ENCODE data around the gene MUS81. TPM values are rescaled to one million over a fixed set of nuclear protein-coding genes. Genes with fewer than 3 reads are reported as not detected.

Gene MUS81
- total and polyA plus RNA-seq, 10 of the 15 experiments (the other 5 are each of a cell fraction or from before 2014, with no cell fraction given): 11.8 to 76.1 (median 48.4) TPM

- SMC1A ChIA-PET (ENCODE audit: uncharacterized antibody, unreplicated experiment): interaction anchor here (1.1 to 1.7 kb wide), 4 partner anchors 9 to 18 kb away, joined by 4 to 6 read pairs (median 5); partner anchors contain the start of gene FIBP
- intact Hi-C loops (cut with micrococcal nuclease; ENCODE audit: unreplicated experiment) (no loop called here), in situ Hi-C loops (cut with MboI) (no loop called here)
- Histone ChIP-seq H3K4me2 (ENCODE audit: control insufficient read depth, insufficient read depth) (no peak overlapping the region), H3K79me2 (ENCODE audit: control insufficient read depth, insufficient read depth, low read length) (no peaks in the 10 kb centered on the region), H3K4me1 (ENCODE audit: control insufficient read depth, insufficient read depth, low read length) (peaks cover 11% of the 10 kb centered on the region), H3K27ac (ENCODE audit: control insufficient read depth, insufficient read depth) (no peak overlapping the region), H3K4me3 (no peak overlapping the region), H3K9me3 (replicated peaks; ENCODE audit: control insufficient read depth, insufficient read depth, low read length) (no peaks in the 10 kb centered on the region), H3K36me3 (ENCODE audit: control insufficient read depth in 2 of 2, insufficient read depth in 2 of 2, low read length in 1 of 2) (no peaks in the 10 kb centered on the region), H3K9ac (ENCODE audit: control insufficient read depth, insufficient read depth, low read length) (no peak overlapping the region), H3K27me3 (replicated peaks in 1 of 2; ENCODE audit: control insufficient read depth in 2 of 2, insufficient read depth in 2 of 2, low read length in 1 of 2) (no peaks in the 10 kb centered on the region; a peak in 1 of 4 replicates), H4K20me1 (ENCODE audit: control insufficient read depth, insufficient read depth) (no peaks in the 10 kb centered on the region), H2AFZ (ENCODE audit: control insufficient read depth, low read depth, low read length) (no peak overlapping the region)
- RAD21 ChIA-PET (ENCODE audit: unreplicated experiment): interaction anchor here (0.6 kb wide), 1 partner anchor 18 kb away, joined by 5 read pairs; the partner anchor contains the start of gene FIBP
- FAIRE-seq (no peak), ATAC-seq (no peak), DNase-seq (ENCODE audit: low read depth, low spot score) (no peak)
- POLR2A ChIA-PET: interaction anchor here (0.7 to 1.2 kb wide), 3 partner anchors 14 to 142 kb away, joined by 3 to 4 read pairs (median 3); no protein-coding TSS in a partner anchor
- TF ChIP-seq RAD21 (IDR thresholded peaks at IDR 0.05; ENCODE audit: insufficient read depth, low read depth, low read length): no peak
- TF ChIP-seq, protein P1, sequence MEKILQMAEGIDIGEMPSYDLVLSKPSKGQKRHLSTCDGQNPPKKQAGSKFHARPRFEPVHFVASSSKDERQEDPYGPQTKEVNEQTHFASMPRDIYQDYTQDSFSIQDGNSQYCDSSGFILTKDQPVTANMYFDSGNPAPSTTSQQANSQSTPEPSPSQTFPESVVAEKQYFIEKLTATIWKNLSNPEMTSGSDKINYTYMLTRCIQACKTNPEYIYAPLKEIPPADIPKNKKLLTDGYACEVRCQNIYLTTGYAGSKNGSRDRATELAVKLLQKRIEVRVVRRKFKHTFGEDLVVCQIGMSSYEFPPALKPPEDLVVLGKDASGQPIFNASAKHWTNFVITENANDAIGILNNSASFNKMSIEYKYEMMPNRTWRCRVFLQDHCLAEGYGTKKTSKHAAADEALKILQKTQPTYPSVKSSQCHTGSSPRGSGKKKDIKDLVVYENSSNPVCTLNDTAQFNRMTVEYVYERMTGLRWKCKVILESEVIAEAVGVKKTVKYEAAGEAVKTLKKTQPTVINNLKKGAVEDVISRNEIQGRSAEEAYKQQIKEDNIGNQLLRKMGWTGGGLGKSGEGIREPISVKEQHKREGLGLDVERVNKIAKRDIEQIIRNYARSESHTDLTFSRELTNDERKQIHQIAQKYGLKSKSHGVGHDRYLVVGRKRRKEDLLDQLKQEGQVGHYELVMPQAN (conservative IDR thresholded peaks at IDR 0.05): no peak
- TF ChIP-seq, protein P2, sequence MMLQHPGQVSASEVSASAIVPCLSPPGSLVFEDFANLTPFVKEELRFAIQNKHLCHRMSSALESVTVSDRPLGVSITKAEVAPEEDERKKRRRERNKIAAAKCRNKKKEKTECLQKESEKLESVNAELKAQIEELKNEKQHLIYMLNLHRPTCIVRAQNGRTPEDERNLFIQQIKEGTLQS (IDR thresholded peaks at IDR 0.05; ENCODE audit: borderline replicate concordance, extremely low read depth, low read depth, low read length): no peak
- BruUV-seq (replicated peaks): no TSS peak
- 83% methylated on average over 5 of the region's 5 CpGs for WGBS (ENCODE audit: insufficient coverage, insufficient replicate concordance, low lambda C conversion rate, missing lambda C conversion rate)
- CTCF ChIA-PET: interaction anchor here (1.1 to 1.8 kb wide), 3 partner anchors 12 to 116 kb away, joined by 4 read pairs; partner anchors contain the start of gene C11orf68
These were observed 46.4 kb downstream of the MUS81 start for GRCh38 chr11:65906602-65907001.

DNA sequence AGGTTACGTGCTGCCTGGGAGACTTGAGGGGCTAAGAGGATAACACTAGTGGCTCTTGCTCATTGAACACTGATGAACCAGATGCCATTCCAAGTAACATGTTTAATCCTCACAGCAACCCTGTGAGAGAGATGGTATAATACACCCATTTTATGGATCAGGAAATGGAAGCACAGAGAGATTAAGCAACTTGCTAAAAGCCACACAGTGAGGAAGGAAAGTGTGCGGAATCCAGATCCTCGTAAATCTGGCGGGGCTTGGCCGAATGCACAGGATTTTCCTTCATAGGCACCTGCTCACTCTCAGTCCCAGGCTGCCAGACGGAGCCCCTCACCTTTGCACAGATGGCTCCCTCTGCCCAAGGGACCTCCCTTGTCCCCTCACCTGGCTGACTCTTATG is 47.6 kb downstream of the MUS81 start:
- H3K4me3 ChIP-seq: no peak overlapping the region
- H3K79me2 ChIP-seq (ENCODE audit: control insufficient read depth, insufficient read depth, low read length): no peaks in the 10 kb centered on the region
- no peak overlapping the region for H2AFZ ChIP-seq (ENCODE audit: control insufficient read depth, low read depth, low read length)
- no peaks in the 10 kb centered on the region; a peak in 1 of 4 replicates for H3K27me3 ChIP-seq (replicated peaks in 1 of 2; ENCODE audit: control insufficient read depth in 2 of 2, insufficient read depth in 2 of 2, low read length in 1 of 2)
- ChIA-PET POLR2A (no interaction called here), SMC1A (ENCODE audit: uncharacterized antibody, unreplicated experiment) (no interaction called here), CTCF (interaction anchor here (6.5 kb wide), 1 partner anchor 20 kb away, joined by 89 read pairs; the partner anchor contains the start of genes CCDC85B and FIBP), RAD21 (ENCODE audit: unreplicated experiment) (interaction anchor here (1.6 kb wide), 1 partner anchor 9 kb away, joined by 5 read pairs; no protein-coding TSS in a partner anchor)
- no TSS peak for BruUV-seq (replicated peaks)
- no peak overlapping the region for H3K9ac ChIP-seq (ENCODE audit: control insufficient read depth, insufficient read depth, low read length)
- DNase-seq (ENCODE audit: low read depth, low spot score): no peak
- 85% methylated on average over 6 of the region's 6 CpGs for WGBS (ENCODE audit: insufficient coverage, insufficient replicate concordance, low lambda C conversion rate, missing lambda C conversion rate)
- no peak for ATAC-seq
- H3K27ac ChIP-seq (ENCODE audit: control insufficient read depth, insufficient read depth): no peak overlapping the region
- intact Hi-C loops (cut with micrococcal nuclease; ENCODE audit: unreplicated experiment) (no loop called here), in situ Hi-C loops (cut with MboI) (no loop called here)
- peaks cover 23% of the 10 kb centered on the region for H3K4me1 ChIP-seq (ENCODE audit: control insufficient read depth, insufficient read depth, low read length)
- FAIRE-seq: no peak
- no peaks in the 10 kb centered on the region for H4K20me1 ChIP-seq (ENCODE audit: control insufficient read depth, insufficient read depth)
- H3K36me3 ChIP-seq (ENCODE audit: control insufficient read depth in 2 of 2, insufficient read depth in 2 of 2, low read length in 1 of 2): no peaks in the 10 kb centered on the region
- H3K9me3 ChIP-seq (replicated peaks; ENCODE audit: control insufficient read depth, insufficient read depth, low read length): no peaks in the 10 kb centered on the region
- no peak overlapping the region for H3K4me2 ChIP-seq (ENCODE audit: control insufficient read depth, insufficient read depth)
- TF ChIP-seq RELA (IDR thresholded peaks at IDR 0.05; ENCODE audit: borderline replicate concordance, partially characterized antibody) (no peak), PML (IDR thresholded peaks at IDR 0.05; ENCODE audit: low read length) (no peak), SP1 (IDR thresholded peaks at IDR 0.05; ENCODE audit: low read depth, low read length) (no peak), SUZ12 (IDR thresholded peaks at IDR 0.05; ENCODE audit: unreplicated experiment) (no peak), RB1 (IDR thresholded peaks at IDR 0.05; ENCODE audit: borderline replicate concordance) (no peak), SREBF2 (IDR thresholded peaks at IDR 0.05; ENCODE audit: low read length) (no peak), TARDBP (IDR thresholded peaks at IDR 0.05; ENCODE audit: borderline replicate concordance) (no peak), ZNF207 (IDR thresholded peaks at IDR 0.05; ENCODE audit: borderline replicate concordance) (no peak), ETV6 (conservative IDR thresholded peaks at IDR 0.05 in 1 of 2, IDR thresholded peaks at IDR 0.05 in 1 of 2; ENCODE audit: borderline replicate concordance in 1 of 2, low read depth in 1 of 2) (no peak), ZZZ3 (IDR thresholded peaks at IDR 0.05; ENCODE audit: control insufficient read depth, insufficient read length, low read depth) (no peak)
- TF ChIP-seq, protein P3, sequence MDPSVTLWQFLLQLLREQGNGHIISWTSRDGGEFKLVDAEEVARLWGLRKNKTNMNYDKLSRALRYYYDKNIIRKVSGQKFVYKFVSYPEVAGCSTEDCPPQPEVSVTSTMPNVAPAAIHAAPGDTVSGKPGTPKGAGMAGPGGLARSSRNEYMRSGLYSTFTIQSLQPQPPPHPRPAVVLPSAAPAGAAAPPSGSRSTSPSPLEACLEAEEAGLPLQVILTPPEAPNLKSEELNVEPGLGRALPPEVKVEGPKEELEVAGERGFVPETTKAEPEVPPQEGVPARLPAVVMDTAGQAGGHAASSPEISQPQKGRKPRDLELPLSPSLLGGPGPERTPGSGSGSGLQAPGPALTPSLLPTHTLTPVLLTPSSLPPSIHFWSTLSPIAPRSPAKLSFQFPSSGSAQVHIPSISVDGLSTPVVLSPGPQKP (IDR thresholded peaks at IDR 0.05; ENCODE audit: low read depth, low read length): no peak
